Keratinocyte (primary cell): ENCODE results near the gene ENO1.

Experiments used
- CTCF ChIP-seq, 3 experiments: IDR thresholded peaks in 1 of 3; conservative IDR thresholded peaks in 1 of 3; optimal IDR thresholded peaks in 1 of 3; 2 replicates in 2 of 3; 3 replicates in 1 of 3; pipeline versions ENCODE3 to v1.5.1; 2011; ENCODE audit warnings: low read length in 3 of 3, mild to moderate bottlenecking in 3 of 3, moderate library complexity in 2 of 3, control low read depth in 1 of 3, inconsistent platforms in 1 of 3; ENCODE audit not compliant: insufficient read depth in 2 of 3; ENCODE audit errors: extremely low read depth in 1 of 3
- EZH2 ChIP-seq: IDR thresholded peaks from one replicate; pipeline ENCODE4 v1.6.1; 2012; ENCODE audit warnings: inconsistent platforms, mild to moderate bottlenecking, low read length, moderate library complexity

DNA sequence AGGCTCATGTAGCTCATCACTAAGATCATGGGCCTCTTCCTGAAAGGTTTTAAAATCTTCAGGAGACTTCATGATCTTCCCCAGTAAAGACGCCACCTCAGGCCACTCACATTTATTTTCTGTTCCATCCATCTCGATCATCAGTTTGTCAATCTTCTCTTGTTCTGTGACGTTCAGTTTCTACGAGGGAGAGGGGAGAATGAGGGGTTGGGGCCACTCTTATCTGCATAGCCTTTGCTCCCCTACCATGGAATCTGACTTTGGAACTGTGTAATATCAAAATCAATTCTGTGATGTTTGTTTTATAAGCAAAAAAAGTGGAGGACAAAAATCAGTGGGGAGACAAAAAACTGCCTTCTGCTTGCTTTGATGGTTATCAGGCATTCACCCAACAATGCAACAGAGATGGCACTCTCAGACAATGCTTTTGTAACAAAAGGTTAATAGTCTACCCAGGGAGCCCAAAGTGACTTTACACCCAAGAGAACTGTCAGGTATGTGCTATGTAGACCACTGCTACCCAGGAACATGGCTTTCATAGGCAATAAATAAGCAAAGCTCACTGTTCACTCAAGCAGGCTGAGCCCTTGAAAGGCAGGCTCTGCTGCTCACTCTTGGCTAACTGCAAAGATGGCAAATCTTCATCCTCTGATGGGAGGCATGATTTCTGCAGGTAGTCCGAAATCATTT lies 10.5 kb downstream of the ENO1 start:
- TF ChIP-seq CTCF (optimal IDR thresholded peaks at IDR 0.05 in 1 of 3, IDR thresholded peaks at IDR 0.05 in 1 of 3, conservative IDR thresholded peaks at IDR 0.05 in 1 of 3; ENCODE audit: extremely low read depth in 1 of 3, insufficient read depth in 2 of 3, low read length in 3 of 3) (no peak), EZH2 (no peak)
